Embryonic facial prominence (tissue), 1 donor: Measurements from ENCODE around the gene HOXA5.

ENCODE experiments used
- DNase-seq: peaks from one replicate; pipeline ENCODE4 v3.0.0-alpha.2; 2016; ENCODE audit errors: extremely low spot score

HOXA5 gene

GRCh38 chr7:27160145-27160545 lies 16.7 kb upstream of the HOXA5 start:
- no peak for DNase-seq

GRCh38 chr7:27159266-27160144 lies 16.0 kb upstream of the HOXA5 start:
- no peak for DNase-seq

- no peak for DNase-seq
Measured at GRCh38 chr7:27158436-27159265, 15.2 kb upstream of the HOXA5 start.

GRCh38 chr7:27157702-27158431 lies 14.4 kb upstream of the HOXA5 start:
- DNase-seq = no peak

- no peak for DNase-seq
Measured at GRCh38 chr7:27156916-27157701, 13.6 kb upstream of the HOXA5 start.

- no peak for DNase-seq
Measured at GRCh38 chr7:27156508-27156898, 13.0 kb upstream of the HOXA5 start, which contains the start of gene HOXA7. Gene HOXA7 (minus strand): TSS chr7:27156675. CDS start chr7:27156545, 130 bp downstream.

GRCh38 chr7:27155816-27156507 lies 12.5 kb upstream of the HOXA5 start:
- no peak for DNase-seq

- no peak for DNase-seq
Measured at GRCh38 chr7:27154901-27155815, 11.7 kb upstream of the HOXA5 start.

- DNase-seq = no peak
Measured at GRCh38 chr7:27154369-27154768, 10.9 kb upstream of the HOXA5 start.

- no peak for DNase-seq
Measured at GRCh38 chr7:27153526-27153925, 10.0 kb upstream of the HOXA5 start.

GRCh38 chr7:27152816-27153442 lies 9.4 kb upstream of the HOXA5 start:
- DNase-seq = no peak

- DNase-seq = no peak
Measured at GRCh38 chr7:27151931-27152815, 8.7 kb upstream of the HOXA5 start, which contains the start of gene HOXA3. Gene HOXA3 (minus strand): TSS chr7:27152583. CDS start chr7:27110640, 41,943 bp downstream.

- no peak for DNase-seq
Measured at GRCh38 chr7:27151341-27151930, 8.0 kb upstream of the HOXA5 start.

- DNase-seq = no peak
Measured at GRCh38 chr7:27150568-27151340, 7.3 kb upstream of the HOXA5 start.

- DNase-seq = no peak
Measured at GRCh38 chr7:27149842-27150567, 6.5 kb upstream of the HOXA5 start.
